Measurements from ENCODE around the gene FIGNL1.

- TF ChIP-seq CTCF (conservative IDR thresholded peaks at IDR 0.05 in 1 of 2, IDR thresholded peaks at IDR 0.05 in 1 of 2; ENCODE audit: extremely low read depth in 1 of 2, insufficient read depth in 1 of 2, low read depth in 1 of 2, low read length in 2 of 2) (no peak), EZH2 (IDR thresholded peaks at IDR 0.05; ENCODE audit: borderline replicate concordance, low read length) (no peak)
Measured at GRCh38 chr7:50491943-50492342, 41.8 kb upstream of the FIGNL1 start.
